ENCODE data around the gene DIDO1. TPM values are rescaled to one million over a fixed set of nuclear protein-coding genes. Genes with fewer than 3 reads are reported as not detected.

The DIDO1 gene
- total RNA-seq, 2 donors from 2014 or later, result 53.5 to 68.3 TPM

DNA sequence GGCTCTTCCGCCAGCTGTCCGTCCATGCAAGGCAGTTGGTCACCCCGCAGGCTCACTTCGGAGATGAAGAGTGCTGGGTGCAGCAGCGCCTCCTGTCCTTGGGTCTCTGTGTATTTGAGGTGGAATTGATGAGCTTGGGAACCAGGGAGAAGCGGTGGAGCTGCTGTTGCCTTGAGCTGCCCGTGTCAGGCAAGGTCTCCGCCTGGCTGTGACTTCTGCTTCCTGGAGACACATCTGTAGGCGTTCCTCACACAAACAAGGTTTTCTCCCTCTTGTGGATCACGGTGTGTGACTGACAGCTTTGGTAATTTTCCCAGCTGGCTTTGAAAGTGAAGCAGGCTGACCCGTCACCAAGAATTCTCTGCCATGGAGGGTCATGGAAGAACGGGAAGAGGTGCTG is 23.7 kb upstream of the DIDO1 start:
- TF ChIP-seq, protein P1, sequence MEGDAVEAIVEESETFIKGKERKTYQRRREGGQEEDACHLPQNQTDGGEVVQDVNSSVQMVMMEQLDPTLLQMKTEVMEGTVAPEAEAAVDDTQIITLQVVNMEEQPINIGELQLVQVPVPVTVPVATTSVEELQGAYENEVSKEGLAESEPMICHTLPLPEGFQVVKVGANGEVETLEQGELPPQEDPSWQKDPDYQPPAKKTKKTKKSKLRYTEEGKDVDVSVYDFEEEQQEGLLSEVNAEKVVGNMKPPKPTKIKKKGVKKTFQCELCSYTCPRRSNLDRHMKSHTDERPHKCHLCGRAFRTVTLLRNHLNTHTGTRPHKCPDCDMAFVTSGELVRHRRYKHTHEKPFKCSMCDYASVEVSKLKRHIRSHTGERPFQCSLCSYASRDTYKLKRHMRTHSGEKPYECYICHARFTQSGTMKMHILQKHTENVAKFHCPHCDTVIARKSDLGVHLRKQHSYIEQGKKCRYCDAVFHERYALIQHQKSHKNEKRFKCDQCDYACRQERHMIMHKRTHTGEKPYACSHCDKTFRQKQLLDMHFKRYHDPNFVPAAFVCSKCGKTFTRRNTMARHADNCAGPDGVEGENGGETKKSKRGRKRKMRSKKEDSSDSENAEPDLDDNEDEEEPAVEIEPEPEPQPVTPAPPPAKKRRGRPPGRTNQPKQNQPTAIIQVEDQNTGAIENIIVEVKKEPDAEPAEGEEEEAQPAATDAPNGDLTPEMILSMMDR (conservative IDR thresholded peaks at IDR 0.05), result peak; percentile 29
- peaks cover 56% of the 10 kb centered on the region for H3K36me3 Mint-ChIP-seq (ENCODE audit: low read depth)
- H3K27ac ChIP-seq (ENCODE audit: low read depth, low read length), result no peak overlapping the region
- peaks cover 4% of the 10 kb centered on the region for H3K4me1 Mint-ChIP-seq
- H3K4me3 Mint-ChIP-seq, result no peak overlapping the region
- H3K27me3 Mint-ChIP-seq (ENCODE audit: insufficient read depth), result no peaks in the 10 kb centered on the region
- peaks cover 11% of the 10 kb centered on the region for H3K9me3 ChIP-seq (ENCODE audit: control insufficient read depth, low read length)
- DNase-seq, result no peak
- no peak overlapping the region for H3K9ac ChIP-seq (ENCODE audit: extremely low read depth, low read length, poor library complexity, severe bottlenecking)
- peak overlapping the region; percentile 32 for H3K27ac Mint-ChIP-seq
- peaks cover 57% of the 10 kb centered on the region for H3K36me3 ChIP-seq (ENCODE audit: control insufficient read depth, insufficient read depth, low read length)
- peaks cover 5% of the 10 kb centered on the region for H3K4me1 ChIP-seq (ENCODE audit: control insufficient read depth, insufficient read depth, low read length)
- H3K9me3 Mint-ChIP-seq, result no peaks in the 10 kb centered on the region
- 91 to 94% methylated on average over 11 to 12 of the region's 12 CpGs for WGBS, 2 experiments (ENCODE audit: insufficient coverage in 1 of 2, insufficient read length in 1 of 2)
- no peaks in the 10 kb centered on the region for H3K27me3 ChIP-seq (ENCODE audit: control insufficient read depth, insufficient read depth, low read length, poor library complexity, severe bottlenecking)
- no peak overlapping the region for H3K4me3 ChIP-seq (ENCODE audit: low read length)

DNA sequence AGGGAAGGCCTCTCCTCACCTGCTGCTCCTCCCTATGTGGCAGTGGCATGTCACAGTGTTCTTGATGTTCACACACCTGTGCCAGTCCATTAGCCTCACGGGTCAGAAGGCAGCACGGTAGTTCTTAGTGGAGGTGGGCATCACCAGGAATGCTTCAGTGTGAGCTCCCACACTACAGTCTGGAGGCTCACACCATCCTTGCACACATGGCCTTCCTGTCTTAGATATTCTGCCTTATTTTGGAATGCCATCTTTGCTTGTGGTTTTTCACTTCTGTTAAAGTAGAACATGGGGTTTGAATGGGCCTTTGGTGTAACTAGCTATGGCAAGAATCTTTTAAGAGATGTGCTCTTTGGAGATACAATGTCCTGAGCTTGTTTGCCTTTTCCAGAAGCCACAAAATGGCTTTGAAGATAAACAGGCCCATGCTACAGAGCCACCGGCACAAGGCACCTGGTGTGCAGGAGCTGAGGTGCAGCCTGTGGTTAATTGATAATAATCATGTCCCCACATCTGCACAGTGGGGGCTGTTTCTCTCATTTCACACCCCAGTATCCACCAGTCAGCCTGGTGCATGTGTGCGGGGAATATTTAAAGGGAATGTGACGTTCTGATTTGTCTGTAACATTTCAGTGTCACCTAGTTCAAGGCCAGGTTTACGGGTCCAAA is 23.0 kb upstream of the DIDO1 start:
- Histone ChIP-seq H3K9ac (ENCODE audit: extremely low read depth, low read length, poor library complexity, severe bottlenecking) (no peak overlapping the region), H3K27me3 (ENCODE audit: control insufficient read depth, insufficient read depth, low read length, poor library complexity, severe bottlenecking) (no peaks in the 10 kb centered on the region), H3K36me3 (ENCODE audit: control insufficient read depth, insufficient read depth, low read length) (peaks cover 64% of the 10 kb centered on the region), H3K27ac (ENCODE audit: low read depth, low read length) (no peak overlapping the region), H3K4me1 (ENCODE audit: control insufficient read depth, insufficient read depth, low read length) (peaks cover 5% of the 10 kb centered on the region), H3K4me3 (ENCODE audit: low read length) (no peak overlapping the region), H3K9me3 (ENCODE audit: control insufficient read depth, low read length) (peaks cover 11% of the 10 kb centered on the region)
- Mint-ChIP-seq H3K4me3 (no peak overlapping the region), H3K27me3 (ENCODE audit: insufficient read depth) (no peaks in the 10 kb centered on the region), H3K36me3 (ENCODE audit: low read depth) (peaks cover 63% of the 10 kb centered on the region), H3K27ac (no peak overlapping the region), H3K4me1 (peaks cover 4% of the 10 kb centered on the region), H3K9me3 (no peaks in the 10 kb centered on the region)
- TF ChIP-seq, protein P1 (conservative IDR thresholded peaks at IDR 0.05), result no peak
- WGBS, 2 experiments (ENCODE audit: insufficient coverage in 1 of 2, insufficient read length in 1 of 2), result 95 to 97% methylated on average over 6 of the region's 6 CpGs
- DNase-seq, result no peak

DNA sequence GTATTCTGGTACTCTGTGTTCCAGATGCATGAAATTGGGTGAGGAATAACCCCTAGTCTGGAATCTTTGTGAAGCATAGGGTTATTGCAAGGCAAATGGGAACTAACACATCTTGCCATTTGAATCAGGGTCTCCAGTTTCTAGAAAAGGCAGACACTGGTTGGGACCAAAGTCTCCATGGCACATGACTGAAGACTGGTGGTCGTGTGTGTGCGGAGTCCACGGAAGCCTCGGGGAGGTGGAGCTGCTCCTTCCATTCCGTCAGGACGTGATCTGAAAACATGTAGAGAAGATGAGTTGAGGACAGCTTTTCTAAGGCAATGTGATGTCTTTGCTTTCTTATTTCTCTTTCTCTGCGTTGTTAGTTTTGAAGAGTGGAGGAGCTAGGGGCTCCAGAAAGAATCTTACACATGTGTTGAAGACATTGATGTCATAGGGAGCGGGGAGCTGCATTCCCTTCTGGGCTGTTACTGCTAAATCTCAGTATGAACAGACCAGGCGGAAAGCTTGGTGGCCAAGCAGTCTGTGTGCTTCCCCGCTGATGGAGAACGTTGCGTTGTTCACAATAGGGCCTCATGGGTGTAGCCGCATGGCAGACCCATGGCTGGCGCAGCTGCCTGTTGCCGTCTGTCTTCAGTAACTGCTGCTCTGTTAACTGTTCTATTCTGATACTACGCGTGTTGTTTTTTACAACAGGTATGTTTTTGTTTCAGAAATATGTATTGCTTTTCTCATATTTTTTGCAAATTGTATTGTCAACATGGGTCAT is 21.4 kb upstream of the DIDO1 start:
- WGBS, 2 experiments (ENCODE audit: insufficient coverage in 1 of 2, insufficient read length in 1 of 2), result 89 to 91% methylated on average over 16 to 17 of the region's 17 CpGs
- Histone ChIP-seq H3K9ac (ENCODE audit: extremely low read depth, low read length, poor library complexity, severe bottlenecking) (no peak overlapping the region), H3K9me3 (ENCODE audit: control insufficient read depth, low read length) (peaks cover 11% of the 10 kb centered on the region), H3K4me3 (ENCODE audit: low read length) (no peak overlapping the region), H3K4me1 (ENCODE audit: control insufficient read depth, insufficient read depth, low read length) (no peaks in the 10 kb centered on the region), H3K27me3 (ENCODE audit: control insufficient read depth, insufficient read depth, low read length, poor library complexity, severe bottlenecking) (no peaks in the 10 kb centered on the region), H3K27ac (ENCODE audit: low read depth, low read length) (no peak overlapping the region), H3K36me3 (ENCODE audit: control insufficient read depth, insufficient read depth, low read length) (peaks cover 79% of the 10 kb centered on the region)
- H3K4me3 Mint-ChIP-seq, result no peak overlapping the region
- no peaks in the 10 kb centered on the region for H3K9me3 Mint-ChIP-seq
- DNase-seq, result no peak
- peaks cover 77% of the 10 kb centered on the region for H3K36me3 Mint-ChIP-seq (ENCODE audit: low read depth)
- no peaks in the 10 kb centered on the region for H3K27me3 Mint-ChIP-seq (ENCODE audit: insufficient read depth)
- peaks cover 2% of the 10 kb centered on the region for H3K4me1 Mint-ChIP-seq
- H3K27ac Mint-ChIP-seq, result no peak overlapping the region
- TF ChIP-seq, protein P1 (conservative IDR thresholded peaks at IDR 0.05), result no peak
